Lower lobe of right lung (tissue), 2 donors: Measurements from ENCODE around the gene SPATA19. TPM values are rescaled to one million over a fixed set of nuclear protein-coding genes. Genes with fewer than 3 reads are reported as not detected.

ENCODE experiments used
- ATAC-seq, 2 donors: fragments of 200-7000 bp; cut with Tn5 transposase; one replicate each; pipeline ENCODE4 v1.9.1; 2020 to 2022; ENCODE audit warnings: mild to moderate bottlenecking in 2 of 2, moderate library complexity in 2 of 2
- DNase-seq: peaks from one replicate; pipeline ENCODE4 v3.0.0-alpha.2; 2020
- H3K27ac ChIP-seq: fragments of 200-600 bp; one replicate; pipeline ENCODE4 v1.8.0; 2022
- H3K27me3 ChIP-seq: fragments of 200-600 bp; one replicate; pipeline ENCODE4 v1.8.0; 2022; ENCODE audit warnings: low read depth
- H3K36me3 ChIP-seq: fragments of 200-600 bp; one replicate; pipeline ENCODE4 v1.8.0; 2022; ENCODE audit warnings: mild to moderate bottlenecking
- H3K4me1 ChIP-seq: fragments of 200-600 bp; one replicate; pipeline ENCODE4 v1.8.0; 2022
- H3K4me3 ChIP-seq: fragments of 200-600 bp; one replicate; pipeline ENCODE4 v1.8.0; 2022; ENCODE audit warnings: mild to moderate bottlenecking
- H3K9me3 ChIP-seq: fragments of 200-600 bp; one replicate; pipeline ENCODE4 v1.8.0; 2022
- intact Hi-C: fragments of 100-400 bp; cut with DNase I; formaldehyde crosslinking; loops from one replicate; pipeline ENCODE4 v1.11.0; 2022
- total RNA-seq: library from RNA; stranded (reverse); fragmentation: NEBNext Ultra II Directional; extraction: Animal tissue kit (Norgen Biotek cat#: 25700); gene quantifications from one replicate; pipeline ENCODE4 v1.2.1, GENCODE V29; 2021
- TF ChIP-seq, protein P1 (sequence below): fragments of 200-600 bp; IDR thresholded peaks from one replicate; pipeline ENCODE4 v1.8.0; 2022; ENCODE audit warnings: antibody characterized with exemption, mild to moderate bottlenecking
- donor health status: DM: no; HTN: yes; CAD: no; lungs with severe emphysema.

Gene SPATA19
- total RNA-seq, 1 donor from 2014 or later, result not detected

- intact Hi-C loops, result no loop called here
- H3K27me3 ChIP-seq, result peaks cover 5% of the 10 kb centered on the region
- no peaks in the 10 kb centered on the region for H3K9me3 ChIP-seq
- TF ChIP-seq, protein P1, sequence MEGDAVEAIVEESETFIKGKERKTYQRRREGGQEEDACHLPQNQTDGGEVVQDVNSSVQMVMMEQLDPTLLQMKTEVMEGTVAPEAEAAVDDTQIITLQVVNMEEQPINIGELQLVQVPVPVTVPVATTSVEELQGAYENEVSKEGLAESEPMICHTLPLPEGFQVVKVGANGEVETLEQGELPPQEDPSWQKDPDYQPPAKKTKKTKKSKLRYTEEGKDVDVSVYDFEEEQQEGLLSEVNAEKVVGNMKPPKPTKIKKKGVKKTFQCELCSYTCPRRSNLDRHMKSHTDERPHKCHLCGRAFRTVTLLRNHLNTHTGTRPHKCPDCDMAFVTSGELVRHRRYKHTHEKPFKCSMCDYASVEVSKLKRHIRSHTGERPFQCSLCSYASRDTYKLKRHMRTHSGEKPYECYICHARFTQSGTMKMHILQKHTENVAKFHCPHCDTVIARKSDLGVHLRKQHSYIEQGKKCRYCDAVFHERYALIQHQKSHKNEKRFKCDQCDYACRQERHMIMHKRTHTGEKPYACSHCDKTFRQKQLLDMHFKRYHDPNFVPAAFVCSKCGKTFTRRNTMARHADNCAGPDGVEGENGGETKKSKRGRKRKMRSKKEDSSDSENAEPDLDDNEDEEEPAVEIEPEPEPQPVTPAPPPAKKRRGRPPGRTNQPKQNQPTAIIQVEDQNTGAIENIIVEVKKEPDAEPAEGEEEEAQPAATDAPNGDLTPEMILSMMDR, result no peak
- no peaks in the 10 kb centered on the region for H3K36me3 ChIP-seq
- no peak overlapping the region for H3K4me3 ChIP-seq
- ATAC-seq (no peak), DNase-seq (no peak)
- no peak overlapping the region for H3K27ac ChIP-seq
- no peaks in the 10 kb centered on the region for H3K4me1 ChIP-seq
Measured at GRCh38 chr11:133816146-133816870, 29.0 kb downstream of the SPATA19 start.

DNA sequence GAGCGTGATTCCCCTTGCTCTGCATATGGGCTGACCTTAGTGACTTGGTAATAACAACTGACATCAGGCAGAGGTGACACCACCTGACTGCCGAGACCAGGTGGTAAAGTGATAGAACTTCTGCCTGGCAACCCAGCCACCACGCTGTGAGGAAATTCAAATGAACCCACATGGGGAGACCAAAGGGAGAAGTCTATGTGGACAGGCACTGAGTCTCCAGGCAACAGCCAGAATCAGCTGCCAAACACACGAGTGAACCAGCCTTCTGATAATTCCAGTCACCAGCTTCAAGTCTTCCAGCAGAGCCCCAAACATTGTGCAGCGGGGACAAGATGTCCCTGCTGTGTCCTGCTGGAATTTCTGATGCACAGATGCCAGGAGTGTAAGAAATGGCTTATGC is 29.7 kb downstream of the SPATA19 start:
- Histone ChIP-seq H3K4me3 (no peak overlapping the region), H3K9me3 (no peaks in the 10 kb centered on the region), H3K4me1 (no peaks in the 10 kb centered on the region), H3K36me3 (no peaks in the 10 kb centered on the region), H3K27ac (no peak overlapping the region), H3K27me3 (peaks cover 5% of the 10 kb centered on the region)
- no peak for ATAC-seq
- no peak for DNase-seq
- intact Hi-C loops, result no loop called here
- TF ChIP-seq, protein P1, result no peak

DNA sequence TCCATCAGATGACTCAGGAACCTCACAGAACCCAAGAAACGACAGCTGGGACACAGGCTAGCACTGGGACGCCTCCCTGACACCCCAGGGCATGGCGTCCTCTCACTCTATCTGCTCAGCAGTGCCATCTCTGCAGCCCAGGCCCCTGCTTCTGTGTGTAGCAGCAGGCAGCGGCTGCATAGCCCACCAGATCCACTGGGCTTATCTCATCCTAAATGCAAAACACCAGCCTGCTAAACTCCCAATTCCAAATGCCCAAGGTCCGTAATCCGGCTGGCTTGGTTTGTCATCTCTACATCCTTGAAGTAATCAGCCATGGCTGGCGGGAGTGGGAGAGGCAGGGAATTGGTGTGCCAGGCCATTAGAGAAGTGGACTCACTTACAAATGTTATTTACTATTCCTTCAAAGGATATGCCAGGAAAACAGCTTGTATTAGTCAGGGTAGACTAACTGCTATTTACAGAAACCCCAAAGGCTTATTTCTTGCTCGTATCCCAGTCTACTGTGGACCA is 30.7 kb downstream of the SPATA19 start:
- H3K4me1 ChIP-seq, result no peaks in the 10 kb centered on the region
- no peak overlapping the region for H3K4me3 ChIP-seq
- H3K27me3 ChIP-seq, result peaks cover 9% of the 10 kb centered on the region
- DNase-seq, result no peak
- H3K27ac ChIP-seq, result no peak overlapping the region
- intact Hi-C loops, result no loop called here
- TF ChIP-seq, protein P1, result no peak
- H3K9me3 ChIP-seq, result no peaks in the 10 kb centered on the region
- no peaks in the 10 kb centered on the region for H3K36me3 ChIP-seq
- ATAC-seq, result no peak

DNA sequence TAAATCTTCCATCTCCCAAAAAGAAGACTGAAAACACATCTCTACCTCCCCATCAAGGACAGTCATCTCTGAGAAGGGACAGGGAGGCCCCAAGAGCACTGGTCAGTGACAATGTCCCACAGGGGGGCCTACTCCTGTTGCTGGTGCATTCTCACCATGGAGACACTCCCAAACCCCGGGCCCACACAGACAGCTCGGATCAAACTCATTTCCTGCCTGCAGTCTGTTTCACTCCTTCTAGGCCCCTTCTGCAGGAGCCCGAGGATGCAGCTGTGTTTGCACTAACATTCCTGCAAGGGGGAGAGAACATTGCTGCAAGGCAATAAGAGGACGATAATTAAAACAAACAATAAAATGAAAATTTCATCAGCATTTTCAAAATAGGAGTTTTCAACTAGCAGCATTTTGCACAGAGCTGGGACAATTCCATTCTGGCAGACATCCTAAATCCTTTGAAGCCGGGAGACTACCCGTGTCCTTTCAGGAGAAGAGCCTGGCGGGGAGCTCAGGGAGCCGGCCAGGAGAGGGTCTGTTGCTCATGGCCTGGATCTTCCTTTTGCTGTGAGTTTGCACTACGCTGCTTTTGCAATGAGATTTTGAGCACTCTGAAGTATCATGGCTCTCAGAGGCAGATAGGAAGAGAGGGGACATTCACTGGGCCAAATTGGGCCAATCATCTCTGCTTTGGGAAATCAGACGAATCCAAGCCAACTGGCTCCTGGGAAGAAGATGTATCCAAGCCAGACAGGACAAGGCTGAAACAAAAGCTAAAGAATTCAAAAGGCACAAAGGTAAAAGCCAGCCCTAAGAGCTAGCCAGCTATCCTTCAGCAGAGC is 33.2 kb downstream of the SPATA19 start:
- Histone ChIP-seq H3K36me3 (no peaks in the 10 kb centered on the region), H3K4me3 (no peak overlapping the region), H3K4me1 (no peaks in the 10 kb centered on the region), H3K9me3 (no peaks in the 10 kb centered on the region), H3K27ac (no peak overlapping the region), H3K27me3 (peaks cover 16% of the 10 kb centered on the region)
- TF ChIP-seq, protein P1, result no peak
- intact Hi-C loops, result no loop called here
- ATAC-seq (no peak), DNase-seq (no peak)

DNA sequence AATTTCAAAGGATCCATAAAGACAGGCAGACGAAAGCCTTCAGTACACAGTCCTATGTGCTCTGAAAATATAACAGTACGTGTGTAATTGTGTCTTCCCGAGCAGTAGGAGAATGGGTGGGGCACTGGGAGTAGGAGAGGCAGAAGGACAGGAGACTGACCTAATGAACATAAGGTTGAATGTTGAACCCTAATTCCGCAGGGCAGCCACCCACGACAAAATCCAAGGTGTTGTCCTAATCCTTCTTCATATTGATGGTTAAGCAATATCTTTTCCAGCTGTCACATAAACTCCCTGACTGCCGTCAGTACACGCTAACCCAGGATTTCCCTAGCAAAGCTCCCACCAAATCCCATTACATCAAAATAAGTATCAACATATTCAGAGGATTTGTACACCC is 34.5 kb downstream of the SPATA19 start:
- no peaks in the 10 kb centered on the region for H3K9me3 ChIP-seq
- no peaks in the 10 kb centered on the region for H3K4me1 ChIP-seq
- TF ChIP-seq, protein P1, result no peak
- H3K27me3 ChIP-seq, result peaks cover 16% of the 10 kb centered on the region
- H3K36me3 ChIP-seq, result no peaks in the 10 kb centered on the region
- no peak overlapping the region for H3K4me3 ChIP-seq
- H3K27ac ChIP-seq, result no peak overlapping the region
- DNase-seq, result no peak
- ATAC-seq, result no peak
- intact Hi-C loops, result no loop called here
